ENCODE measurements around the gene TLL1. TPM values are rescaled to one million over a fixed set of nuclear protein-coding genes. Genes with fewer than 3 reads are reported as not detected.
A peak's percentile ranks its signal among the peaks of the same experiment; 100 is the strongest.

Gene TLL1
- polyA plus RNA-seq, 1 of the 3 experiments (the other 2 are of a cell fraction): 0.07 TPM

DNA sequence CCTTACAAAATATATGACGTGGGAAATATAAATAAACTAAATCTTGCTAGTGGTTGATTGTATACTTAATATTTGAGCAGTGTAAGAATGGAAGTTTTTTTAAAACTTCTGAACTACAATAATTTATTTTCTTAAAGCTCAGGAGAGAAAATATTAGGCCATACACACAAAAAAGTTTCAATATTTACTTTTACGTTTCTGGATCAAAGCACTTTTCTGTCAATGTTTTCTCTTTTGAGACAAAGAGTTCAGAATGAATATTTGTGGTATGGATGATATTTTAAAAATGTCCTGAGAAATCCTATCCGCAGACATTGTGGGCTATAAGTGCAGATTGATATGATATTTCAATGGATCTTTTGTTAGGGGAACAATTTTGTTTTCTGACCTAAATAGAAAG, 109.9 kb downstream of the TLL1 start (continued):
- TF ChIP-seq, protein P1, sequence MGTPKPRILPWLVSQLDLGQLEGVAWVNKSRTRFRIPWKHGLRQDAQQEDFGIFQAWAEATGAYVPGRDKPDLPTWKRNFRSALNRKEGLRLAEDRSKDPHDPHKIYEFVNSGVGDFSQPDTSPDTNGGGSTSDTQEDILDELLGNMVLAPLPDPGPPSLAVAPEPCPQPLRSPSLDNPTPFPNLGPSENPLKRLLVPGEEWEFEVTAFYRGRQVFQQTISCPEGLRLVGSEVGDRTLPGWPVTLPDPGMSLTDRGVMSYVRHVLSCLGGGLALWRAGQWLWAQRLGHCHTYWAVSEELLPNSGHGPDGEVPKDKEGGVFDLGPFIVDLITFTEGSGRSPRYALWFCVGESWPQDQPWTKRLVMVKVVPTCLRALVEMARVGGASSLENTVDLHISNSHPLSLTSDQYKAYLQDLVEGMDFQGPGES (IDR thresholded peaks at IDR 0.05; ENCODE audit: low read depth, low read length): no peak
- no peak for TF ChIP-seq FOXM1 (IDR thresholded peaks at IDR 0.05; ENCODE audit: low read depth)
- no peak for TF ChIP-seq RAD21 (IDR thresholded peaks at IDR 0.05; ENCODE audit: low read length)

- H3K79me2 ChIP-seq (ENCODE audit: insufficient read depth): no peaks in the 10 kb centered on the region
- no peaks in the 10 kb centered on the region for H3K9me2 ChIP-seq
- ChIA-PET POLR2A (no interaction called here), CTCF (interaction anchor here (1.0 kb wide), 1 partner anchor 10 kb away, joined by 4 read pairs; no protein-coding TSS in a partner anchor)
- peak overlapping the region in 1 of 2 experiments; percentile 74; a peak in 1 of 4 replicates for H3K27ac ChIP-seq (ENCODE audit: low read depth in 2 of 2, low read length in 1 of 2)
- H4K20me1 ChIP-seq (ENCODE audit: insufficient read depth): no peaks in the 10 kb centered on the region
- no peak for TF ChIP-seq REST (IDR thresholded peaks at IDR 0.05; ENCODE audit: low read depth, low read length)
- no peak for TF ChIP-seq ELF1 (IDR thresholded peaks at IDR 0.05)
- no peak for TF ChIP-seq PBX3 (IDR thresholded peaks at IDR 0.05)
- no peak for TF ChIP-seq JUND (IDR thresholded peaks at IDR 0.05)
- no peak for TF ChIP-seq FOXM1 (IDR thresholded peaks at IDR 0.05; ENCODE audit: low read depth)
- no peak for TF ChIP-seq TEAD4 (IDR thresholded peaks at IDR 0.05; ENCODE audit: borderline replicate concordance, insufficient read depth)
- TF ChIP-seq, protein P2, sequence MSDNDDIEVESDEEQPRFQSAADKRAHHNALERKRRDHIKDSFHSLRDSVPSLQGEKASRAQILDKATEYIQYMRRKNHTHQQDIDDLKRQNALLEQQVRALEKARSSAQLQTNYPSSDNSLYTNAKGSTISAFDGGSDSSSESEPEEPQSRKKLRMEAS (IDR thresholded peaks at IDR 0.05; ENCODE audit: low read depth): no peak
- no peak for TF ChIP-seq SMC3 (IDR thresholded peaks at IDR 0.05; ENCODE audit: low read depth, low read length)
- no peak for TF ChIP-seq MXI1 (IDR thresholded peaks at IDR 0.05; ENCODE audit: low read depth, low read length)
- TF ChIP-seq GATA2 (CRISPR knock-in tag; IDR thresholded peaks at IDR 0.05): no peak
- TF ChIP-seq NRF1 (IDR thresholded peaks at IDR 0.05; ENCODE audit: low read depth, low read length): no peak
- H3K4me3 ChIP-seq (ENCODE audit: low read depth in 2 of 2, low read length in 1 of 2): peak overlapping the region in 1 of 2 experiments; percentile 12; a peak in 1 of 4 replicates
- 0 out of 2 replicates have a peak overlapping the region, but pooled peaks have one; percentile 15 for H3K4me2 ChIP-seq
- H3F3A ChIP-seq (replicated peaks; ENCODE audit: insufficient read depth): no peaks in the 10 kb centered on the region
- no peak for DNase-seq
- peaks cover 0 to 10% of the 10 kb centered on the region in 2 experiments; a peak in 2 of 4 replicates for H3K4me1 ChIP-seq (ENCODE audit: control insufficient read depth in 1 of 2, insufficient read depth in 2 of 2, low read depth in 1 of 2, low read length in 1 of 2)
- H3K36me3 ChIP-seq (replicated peaks in 1 of 2; ENCODE audit: control insufficient read depth in 1 of 2, insufficient read depth in 2 of 2, low read length in 1 of 2): no peaks in the 10 kb centered on the region
- H3K9ac ChIP-seq: peak overlapping the region; percentile 17; the same call in 1 of the 2 replicates
- H3K9me3 ChIP-seq: no peaks in the 10 kb centered on the region
- H2AFZ ChIP-seq (ENCODE audit: low read depth): peak overlapping the region; percentile 26; the same call in 1 of the 2 replicates
- WGBS (ENCODE audit: low lambda C conversion rate): 9% methylated on average over 5 of the region's 5 CpGs
- no peaks in the 10 kb centered on the region for H3K27me3 ChIP-seq (ENCODE audit: insufficient read depth)
Observed at GRCh38 chr4:165986956-165987698, 114.1 kb downstream of the TLL1 start.

All from SK-N-SH (cell line).